ENCODE measurements around the gene RPS6KC1. TPM values are rescaled to one million over a fixed set of nuclear protein-coding genes. Genes with fewer than 3 reads are reported as not detected.

RPS6KC1 gene
- total RNA-seq, 2 experiments from 2014 or later = 5.4 to 6.1 TPM

DNA sequence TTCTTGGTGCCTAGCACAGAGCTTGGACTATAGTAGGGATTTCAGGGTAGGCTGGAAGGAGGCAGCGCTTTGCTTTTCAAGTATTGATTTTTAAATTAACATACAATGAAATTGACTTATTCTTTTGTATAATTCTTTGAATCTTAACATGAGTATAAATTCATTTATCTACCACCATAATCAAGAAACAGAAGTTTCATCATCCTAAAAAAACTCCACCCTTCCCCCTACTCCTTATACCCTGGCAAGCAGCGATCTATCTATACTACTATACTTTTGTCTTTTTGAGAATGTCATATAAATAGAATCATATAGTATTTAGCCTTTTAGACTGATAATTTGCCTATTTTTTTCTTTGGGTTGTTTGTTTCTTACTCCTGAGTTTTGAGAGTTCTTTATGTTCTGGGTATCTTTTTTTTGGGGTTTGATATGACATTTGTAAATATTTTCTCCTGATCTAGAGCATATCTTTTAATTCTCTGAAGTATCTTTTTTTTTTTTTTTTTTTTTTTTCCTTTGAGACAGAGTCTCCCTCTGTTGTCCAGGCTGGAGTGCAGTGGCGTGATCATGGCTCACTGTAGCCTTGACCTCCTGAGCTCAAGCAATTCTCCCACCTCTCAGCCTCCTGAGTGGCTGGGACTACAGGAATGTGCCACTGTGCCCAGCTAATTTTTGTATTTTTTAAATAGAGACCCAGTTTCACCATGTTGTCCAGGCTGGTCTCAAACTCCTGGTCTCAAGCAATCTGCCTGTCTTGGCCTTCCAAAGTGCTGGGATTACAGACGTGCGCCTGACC is 6.4 kb downstream of the RPS6KC1 start:
- intact Hi-C loops (cut with micrococcal nuclease) = no loop called here
- Mint-ChIP-seq H3K36me3 (ENCODE audit: low read depth) (no peaks in the 10 kb centered on the region), H3K27ac (no peak overlapping the region), H3K9me3 (peaks cover 2% of the 10 kb centered on the region), H3K4me3 (no peak overlapping the region), H3K4me1 (ENCODE audit: low read depth) (peaks cover 15% of the 10 kb centered on the region), H3K27me3 (ENCODE audit: low read depth) (no peaks in the 10 kb centered on the region)
- no peak for DNase-seq
- CTCF ChIA-PET = interaction anchor here (0.6 kb wide), 1 partner anchor 19 kb away, joined by 3 read pairs; no protein-coding TSS in a partner anchor

DNA sequence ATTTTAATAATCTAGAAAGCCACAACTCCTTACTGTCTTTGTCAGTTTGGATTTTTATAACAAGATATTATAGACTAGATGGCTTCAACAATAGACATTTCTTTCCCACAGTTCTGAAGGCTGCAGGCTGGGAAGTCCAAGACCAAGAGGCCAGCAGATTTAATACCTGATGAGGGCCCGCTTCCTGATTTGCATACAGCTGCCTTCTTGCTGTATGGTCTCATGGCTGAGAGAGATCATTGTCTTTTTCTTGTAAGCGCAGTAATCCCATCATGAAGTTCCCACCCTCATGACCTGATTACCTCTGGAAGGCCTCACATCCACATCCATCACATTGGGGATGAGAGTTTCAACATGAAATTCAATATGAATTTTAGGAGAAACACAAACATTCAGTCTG is 9.8 kb downstream of the RPS6KC1 start:
- H3K27me3 Mint-ChIP-seq (ENCODE audit: low read depth) = no peaks in the 10 kb centered on the region
- no peaks in the 10 kb centered on the region for H3K36me3 Mint-ChIP-seq (ENCODE audit: low read depth)
- DNase-seq = no peak
- no peak overlapping the region for H3K27ac Mint-ChIP-seq
- H3K4me1 Mint-ChIP-seq (ENCODE audit: low read depth) = peaks cover 2% of the 10 kb centered on the region
- peaks cover 2% of the 10 kb centered on the region for H3K9me3 Mint-ChIP-seq
- CTCF ChIA-PET = no interaction called here
- H3K4me3 Mint-ChIP-seq = no peak overlapping the region
- intact Hi-C loops (cut with micrococcal nuclease) = no loop called here

DNA sequence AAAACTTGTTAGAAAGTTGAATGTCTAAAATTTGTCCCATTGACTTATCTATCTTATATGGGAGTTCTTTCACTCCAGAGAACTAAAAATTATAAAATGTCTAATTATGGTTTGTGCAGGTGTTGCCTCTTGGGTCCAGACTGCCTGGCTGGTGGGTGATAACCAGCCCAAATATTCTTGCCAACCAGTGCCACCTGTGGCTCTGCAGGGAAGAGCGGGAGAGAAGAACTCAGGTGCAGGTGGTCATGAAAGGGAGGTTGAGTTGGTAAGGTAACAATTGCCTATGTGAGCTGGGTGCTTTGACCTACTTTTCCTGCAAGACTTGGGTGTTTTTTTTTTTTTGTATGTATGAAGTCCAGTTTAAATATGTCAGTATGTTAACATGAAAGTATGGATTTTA is 10.2 kb downstream of the RPS6KC1 start:
- Mint-ChIP-seq H3K27me3 (ENCODE audit: low read depth) (no peaks in the 10 kb centered on the region), H3K36me3 (ENCODE audit: low read depth) (no peaks in the 10 kb centered on the region), H3K27ac (no peak overlapping the region), H3K9me3 (peaks cover 2% of the 10 kb centered on the region), H3K4me1 (ENCODE audit: low read depth) (peaks cover 2% of the 10 kb centered on the region), H3K4me3 (no peak overlapping the region)
- no peak for DNase-seq
- intact Hi-C loops (cut with micrococcal nuclease) = no loop called here
- CTCF ChIA-PET = no interaction called here

DNA sequence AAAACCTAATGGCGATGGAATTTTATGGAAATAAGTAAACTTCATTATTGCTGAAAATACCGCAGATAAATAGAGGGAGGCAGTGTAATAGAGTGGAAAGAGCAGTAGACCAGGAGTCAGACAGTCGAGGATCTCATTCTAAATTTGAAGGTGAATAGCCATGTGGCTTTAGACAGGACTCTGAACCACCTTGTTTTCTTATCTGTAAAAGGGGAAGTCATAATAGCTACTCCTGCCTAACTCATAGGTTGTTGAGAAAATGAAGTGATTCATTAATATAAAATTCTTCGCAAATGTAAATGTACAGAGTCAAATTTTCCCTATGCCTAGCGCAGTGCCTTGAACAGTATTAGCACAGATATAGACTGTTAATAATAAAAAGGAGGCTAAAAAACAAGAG is 14.8 kb downstream of the RPS6KC1 start:
- CTCF ChIA-PET = no interaction called here
- no peak overlapping the region for H3K27ac Mint-ChIP-seq
- no peaks in the 10 kb centered on the region for H3K9me3 Mint-ChIP-seq

DNA sequence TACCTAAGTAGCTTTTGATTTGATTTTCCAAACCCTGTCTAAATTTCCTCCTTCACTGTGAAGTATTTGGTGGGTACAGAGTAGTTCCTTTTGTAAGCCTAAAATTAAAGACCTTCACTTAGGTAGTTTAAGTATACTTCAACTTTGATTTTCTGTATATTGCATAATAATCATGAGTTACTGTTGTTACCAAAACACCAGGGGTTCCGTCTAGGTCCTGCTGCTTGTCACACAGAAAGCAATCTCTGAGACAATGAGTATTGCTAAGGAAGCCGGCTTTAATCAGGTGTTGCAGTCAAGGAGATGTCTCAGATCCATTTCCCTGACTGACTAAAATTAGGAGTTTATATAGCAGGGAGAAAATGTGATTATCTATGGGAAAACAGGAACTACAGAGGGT is 15.3 kb downstream of the RPS6KC1 start:
- H3K27me3 Mint-ChIP-seq (ENCODE audit: low read depth) = no peaks in the 10 kb centered on the region
- H3K9me3 Mint-ChIP-seq = no peaks in the 10 kb centered on the region
- no peak overlapping the region for H3K4me3 Mint-ChIP-seq
- DNase-seq = no peak
- H3K36me3 Mint-ChIP-seq (ENCODE audit: low read depth) = no peaks in the 10 kb centered on the region
- no peak overlapping the region for H3K27ac Mint-ChIP-seq
- CTCF ChIA-PET = no interaction called here
- intact Hi-C loops (cut with micrococcal nuclease) = no loop called here
- peaks cover 9% of the 10 kb centered on the region for H3K4me1 Mint-ChIP-seq (ENCODE audit: low read depth)

More for the DNA sequence above, 14.8 kb downstream of the RPS6KC1 start:
- no peak for DNase-seq
- Mint-ChIP-seq H3K4me3 (no peak overlapping the region), H3K36me3 (ENCODE audit: low read depth) (no peaks in the 10 kb centered on the region), H3K27me3 (ENCODE audit: low read depth) (no peaks in the 10 kb centered on the region), H3K4me1 (ENCODE audit: low read depth) (peaks cover 7% of the 10 kb centered on the region)
- intact Hi-C loops (cut with micrococcal nuclease) = no loop called here

DNA sequence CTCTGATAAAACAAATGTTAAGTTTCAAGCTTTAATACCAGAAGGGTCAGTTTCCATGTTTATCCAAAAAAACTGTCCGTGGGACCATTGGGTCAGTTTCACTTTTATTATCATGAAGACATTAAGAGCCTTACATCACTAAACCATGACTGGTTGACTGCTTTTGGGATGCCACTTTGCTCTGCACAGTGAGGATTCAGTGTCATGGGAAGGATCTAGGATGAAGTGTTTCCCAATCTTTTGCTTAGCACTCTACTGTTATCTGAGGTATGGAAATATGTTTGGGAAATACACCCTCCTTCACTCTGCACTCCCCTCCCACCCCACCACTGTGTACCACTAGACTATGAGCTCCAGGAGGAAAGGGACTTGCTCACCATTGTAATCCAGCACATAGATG is 16.3 kb downstream of the RPS6KC1 start:
- CTCF ChIA-PET = no interaction called here
- Mint-ChIP-seq H3K4me1 (ENCODE audit: low read depth) (peaks cover 13% of the 10 kb centered on the region), H3K9me3 (no peaks in the 10 kb centered on the region), H3K27me3 (ENCODE audit: low read depth) (no peaks in the 10 kb centered on the region), H3K27ac (no peak overlapping the region), H3K36me3 (ENCODE audit: low read depth) (no peaks in the 10 kb centered on the region), H3K4me3 (no peak overlapping the region)
- DNase-seq = no peak
- intact Hi-C loops (cut with micrococcal nuclease) = no loop called here

DNA sequence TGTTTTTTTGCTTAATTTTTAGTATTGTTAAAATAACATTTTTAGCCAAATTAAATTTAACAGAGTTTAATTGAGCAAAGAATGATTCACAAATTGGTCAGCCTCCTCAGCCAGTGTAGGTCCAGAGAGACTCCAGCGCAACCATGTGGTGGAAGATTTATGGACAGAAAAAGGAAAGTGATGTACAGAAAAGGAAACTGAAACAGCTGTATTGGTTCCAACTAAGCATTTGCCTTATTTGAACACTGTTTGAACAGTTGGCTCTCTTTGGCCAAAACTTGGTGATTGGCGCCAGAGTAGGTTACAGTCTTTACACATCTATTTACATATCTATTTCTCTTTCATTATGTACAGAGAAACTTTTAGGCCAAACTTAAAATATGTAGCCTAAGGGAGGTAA is 19.4 kb downstream of the RPS6KC1 start:
- CTCF ChIA-PET = interaction anchor here (0.8 to 1.2 kb wide), 6 partner anchors 12 to 613 kb away, joined by 3 to 4 read pairs (median 3); partner anchors contain the start of gene RPS6KC1
- Mint-ChIP-seq H3K9me3 (no peaks in the 10 kb centered on the region), H3K4me3 (no peak overlapping the region), H3K27ac (no peak overlapping the region), H3K27me3 (ENCODE audit: low read depth) (no peaks in the 10 kb centered on the region), H3K36me3 (ENCODE audit: low read depth) (peaks cover 2% of the 10 kb centered on the region), H3K4me1 (ENCODE audit: low read depth) (peaks cover 13% of the 10 kb centered on the region)
- peak; percentile 60 for DNase-seq
- intact Hi-C loops (cut with micrococcal nuclease) = loop anchor here (1.0 kb wide), 6 partner anchors 11 to 474 kb away; partner anchors contain the start of genes ANGEL2 and RPS6KC1

DNA sequence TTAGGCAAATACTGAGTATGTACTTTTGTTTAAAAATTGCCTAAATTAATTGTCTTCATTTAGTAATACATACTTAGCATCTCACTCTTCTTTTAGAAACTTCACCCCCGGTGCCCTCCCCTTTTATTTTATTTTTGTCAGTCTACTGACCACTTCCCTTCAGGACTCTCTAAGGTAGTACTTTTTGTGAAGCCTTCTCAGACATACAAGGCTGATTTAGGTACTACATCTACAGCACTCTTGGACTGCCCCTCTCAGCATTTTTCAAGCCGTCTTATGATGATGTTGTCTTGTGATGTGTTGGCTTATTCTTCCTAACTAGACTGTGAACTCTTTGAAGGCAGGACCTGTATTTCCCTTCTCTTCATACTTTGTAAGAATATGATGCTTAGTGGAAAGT is 24.7 kb downstream of the RPS6KC1 start:
- Mint-ChIP-seq H3K4me1 (ENCODE audit: low read depth) (peaks cover 6% of the 10 kb centered on the region), H3K9me3 (no peaks in the 10 kb centered on the region), H3K4me3 (no peak overlapping the region), H3K36me3 (ENCODE audit: low read depth) (peaks cover 2% of the 10 kb centered on the region), H3K27me3 (ENCODE audit: low read depth) (no peaks in the 10 kb centered on the region), H3K27ac (no peak overlapping the region)
- CTCF ChIA-PET = no interaction called here
- DNase-seq = no peak
- intact Hi-C loops (cut with micrococcal nuclease) = no loop called here

DNA sequence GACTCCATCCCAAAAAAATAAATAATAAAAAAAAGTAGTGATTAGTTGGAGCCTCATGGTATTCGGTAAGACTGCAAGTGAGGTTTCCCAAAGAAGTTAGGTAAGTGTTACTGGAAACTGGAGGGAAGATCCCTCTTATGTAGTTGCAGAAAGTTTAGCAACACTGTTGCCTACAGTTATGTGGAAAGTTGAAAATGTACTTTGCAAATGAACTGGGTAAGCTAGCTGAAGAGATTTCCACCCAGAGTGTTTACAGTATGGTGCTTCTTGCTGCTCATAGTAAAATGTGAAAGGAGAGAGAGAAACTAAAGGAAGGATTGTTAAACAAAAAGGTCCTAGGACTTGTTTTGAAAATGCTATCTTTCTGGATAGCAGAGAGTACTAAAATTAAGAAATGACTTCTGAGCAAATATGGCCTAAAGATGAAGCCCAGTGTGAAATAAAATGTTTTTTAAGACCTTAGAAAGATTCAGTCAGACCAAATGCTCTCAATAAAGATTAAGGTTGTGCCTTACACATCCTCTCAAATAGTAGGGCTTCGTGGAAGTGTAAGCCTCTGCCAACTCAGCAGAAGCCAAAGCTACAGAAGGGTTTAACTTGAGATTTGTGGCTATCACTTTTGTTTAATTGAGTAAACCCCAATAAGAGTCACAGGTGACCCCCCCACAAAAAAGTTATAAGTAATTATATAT is 31.5 kb downstream of the RPS6KC1 start:
- peak overlapping the region; percentile 3 for H3K27ac Mint-ChIP-seq
- peaks cover 22% of the 10 kb centered on the region for H3K36me3 Mint-ChIP-seq (ENCODE audit: low read depth)
- no peaks in the 10 kb centered on the region for H3K27me3 Mint-ChIP-seq (ENCODE audit: low read depth)
- no peak for DNase-seq
- CTCF ChIA-PET = interaction anchor here (0.6 to 0.7 kb wide), 2 partner anchors 12 to 59 kb away, joined by 3 to 6 read pairs; no protein-coding TSS in a partner anchor
- H3K4me1 Mint-ChIP-seq (ENCODE audit: low read depth) = peaks cover 14% of the 10 kb centered on the region
- intact Hi-C loops (cut with micrococcal nuclease) = no loop called here
- no peak overlapping the region for H3K4me3 Mint-ChIP-seq
- H3K9me3 Mint-ChIP-seq = no peaks in the 10 kb centered on the region

DNA sequence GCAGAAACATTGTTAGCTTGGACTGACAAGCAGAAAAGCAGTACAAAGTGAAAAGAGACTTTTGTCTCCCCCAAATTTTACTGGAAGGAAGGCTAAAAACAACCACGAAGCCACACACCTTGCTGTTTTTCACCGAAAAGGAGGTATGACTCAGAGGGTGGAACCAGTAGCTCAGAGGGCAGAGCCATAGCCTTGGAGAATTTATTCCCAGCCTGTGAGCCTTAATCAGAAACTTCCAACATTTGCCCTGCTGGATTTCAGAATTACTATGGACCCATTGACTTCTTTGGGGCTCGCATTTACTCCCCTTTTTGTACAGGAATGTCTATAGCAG is 32.0 kb downstream of the RPS6KC1 start:
- H3K4me3 Mint-ChIP-seq = no peak overlapping the region
- H3K36me3 Mint-ChIP-seq (ENCODE audit: low read depth) = peaks cover 24% of the 10 kb centered on the region

DNA sequence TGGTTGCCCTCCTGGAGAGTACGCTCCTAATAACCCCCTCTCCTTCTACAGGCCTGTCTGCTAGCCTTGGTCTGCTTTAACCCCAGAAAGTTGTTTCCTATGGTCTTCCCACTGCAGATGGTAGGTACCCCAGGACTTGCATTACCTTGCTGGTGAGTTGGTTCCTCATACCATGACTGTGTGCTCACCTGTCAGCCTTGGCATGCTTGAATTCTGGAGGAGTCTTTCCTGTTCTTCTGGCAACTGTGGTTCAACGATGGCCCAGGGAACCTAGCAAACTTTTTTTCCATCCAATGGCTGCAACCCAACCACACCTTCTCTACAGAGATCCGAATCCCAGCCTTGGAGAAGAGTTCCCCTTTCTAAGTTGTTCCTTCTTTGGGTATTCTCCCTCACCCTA is 36.9 kb downstream of the RPS6KC1 start:
- no peaks in the 10 kb centered on the region for H3K27me3 Mint-ChIP-seq (ENCODE audit: low read depth)
- CTCF ChIA-PET = no interaction called here
- H3K9me3 Mint-ChIP-seq = no peaks in the 10 kb centered on the region
- peaks cover 7% of the 10 kb centered on the region for H3K4me1 Mint-ChIP-seq (ENCODE audit: low read depth)
- DNase-seq = no peak
- intact Hi-C loops (cut with micrococcal nuclease) = no loop called here
- peaks cover 23% of the 10 kb centered on the region for H3K36me3 Mint-ChIP-seq (ENCODE audit: low read depth)
- H3K27ac Mint-ChIP-seq = no peak overlapping the region
- H3K4me3 Mint-ChIP-seq = no peak overlapping the region

More for the DNA sequence above, 32.0 kb downstream of the RPS6KC1 start:
- peaks cover 14% of the 10 kb centered on the region for H3K4me1 Mint-ChIP-seq (ENCODE audit: low read depth)
- CTCF ChIA-PET = interaction anchor here (0.6 to 0.7 kb wide), 3 partner anchors 12 to 464 kb away, joined by 3 to 6 read pairs (median 3); no protein-coding TSS in a partner anchor
- H3K27ac Mint-ChIP-seq = no peak overlapping the region
- H3K27me3 Mint-ChIP-seq (ENCODE audit: low read depth) = no peaks in the 10 kb centered on the region
- DNase-seq = peak; percentile 43
- intact Hi-C loops (cut with micrococcal nuclease) = no loop called here
- no peaks in the 10 kb centered on the region for H3K9me3 Mint-ChIP-seq

DNA sequence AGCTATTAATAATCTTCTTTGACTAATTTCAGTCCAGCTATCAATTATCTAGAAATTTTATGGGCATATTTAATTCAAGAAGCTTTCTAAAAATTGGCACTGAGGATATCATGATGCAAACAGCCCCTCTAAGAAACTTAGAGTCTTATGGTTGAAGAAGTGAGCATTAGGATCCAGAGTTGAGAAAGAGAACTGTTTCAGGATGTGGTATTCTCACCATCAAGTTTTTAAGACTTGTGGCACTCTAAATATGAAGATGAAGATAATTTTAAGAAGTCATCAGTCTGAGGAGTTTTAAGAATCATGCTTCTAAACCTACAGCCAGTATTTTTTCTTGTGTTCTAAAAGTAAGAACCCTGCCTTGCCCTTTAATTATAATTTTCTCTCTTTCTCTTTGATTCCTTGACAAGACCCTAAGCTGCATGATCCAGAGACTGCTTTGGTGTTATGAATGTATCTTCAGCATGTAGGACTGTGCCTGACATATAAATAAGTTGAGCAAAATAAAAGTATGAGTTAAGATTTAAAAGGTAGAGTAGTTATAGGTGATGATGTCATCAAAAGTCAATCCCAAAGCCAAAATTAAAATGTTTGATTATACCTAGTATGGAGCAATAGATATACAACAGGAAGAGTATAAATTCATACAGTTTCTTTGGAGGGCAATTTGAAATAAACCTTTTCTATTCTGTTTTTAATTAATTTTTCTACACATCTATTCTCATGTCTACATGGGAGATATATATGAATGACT is 39.1 kb downstream of the RPS6KC1 start:
- Mint-ChIP-seq H3K4me3 (no peak overlapping the region), H3K27ac (no peak overlapping the region), H3K4me1 (ENCODE audit: low read depth) (no peaks in the 10 kb centered on the region), H3K36me3 (ENCODE audit: low read depth) (peaks cover 11% of the 10 kb centered on the region), H3K27me3 (ENCODE audit: low read depth) (no peaks in the 10 kb centered on the region), H3K9me3 (no peaks in the 10 kb centered on the region)
- intact Hi-C loops (cut with micrococcal nuclease) = no loop called here
- CTCF ChIA-PET = no interaction called here
- no peak for DNase-seq
